Fibroblast of pulmonary artery (primary cell): ENCODE data around the gene HTATIP2.

ENCODE experiments used
- DNase-seq: peaks from one replicate; pipeline ENCODE4 v3.0.0-alpha.2; 2010; ENCODE audit warnings: low read depth
- H3K4me3 ChIP-seq: replicated peaks from 2 replicates; pipeline ENCODE4 v1.5.1; 2011; ENCODE audit warnings: low read depth, mild to moderate bottlenecking, control low read depth, low read length, moderate library complexity
- CTCF ChIP-seq: IDR thresholded peaks from 2 replicates; pipeline ENCODE4 v1.5.1; 2011; ENCODE audit warnings: mild to moderate bottlenecking, control low read depth, low read length, inconsistent platforms; ENCODE audit errors: missing control alignments

Gene HTATIP2

GRCh38 chr11:20415432-20415831, 51.9 kb downstream of the HTATIP2 start:
- no peak for DNase-seq
- TF ChIP-seq CTCF: no peak
- H3K4me3 ChIP-seq: no peak overlapping the region

GRCh38 chr11:20417771-20418170, 54.3 kb downstream of the HTATIP2 start:
- H3K4me3 ChIP-seq: no peak overlapping the region
- no peak for TF ChIP-seq CTCF
- DNase-seq: no peak

- TF ChIP-seq CTCF: no peak
- DNase-seq: no peak
- no peak overlapping the region for H3K4me3 ChIP-seq
Observed at GRCh38 chr11:20421946-20422345, 58.4 kb downstream of the HTATIP2 start.

GRCh38 chr11:20429216-20429615, 65.7 kb downstream of the HTATIP2 start:
- DNase-seq: no peak
- TF ChIP-seq CTCF: no peak

More at GRCh38 chr11:20429216-20429615, 65.7 kb downstream of the HTATIP2 start:
- H3K4me3 ChIP-seq: no peak overlapping the region
